ENCODE measurements around the gene GCH1. TPM values are rescaled to one million over a fixed set of nuclear protein-coding genes. Genes with fewer than 3 reads are reported as not detected.
"Not testable (repeated sequence)": the region's sequence is repeated elsewhere in the genome, so short reads cannot be mapped to it uniquely, and the experiment has no call there.

The GCH1 gene
- total and polyA plus RNA-seq, 2 donors = 16.4 to 22.5 TPM

DNA sequence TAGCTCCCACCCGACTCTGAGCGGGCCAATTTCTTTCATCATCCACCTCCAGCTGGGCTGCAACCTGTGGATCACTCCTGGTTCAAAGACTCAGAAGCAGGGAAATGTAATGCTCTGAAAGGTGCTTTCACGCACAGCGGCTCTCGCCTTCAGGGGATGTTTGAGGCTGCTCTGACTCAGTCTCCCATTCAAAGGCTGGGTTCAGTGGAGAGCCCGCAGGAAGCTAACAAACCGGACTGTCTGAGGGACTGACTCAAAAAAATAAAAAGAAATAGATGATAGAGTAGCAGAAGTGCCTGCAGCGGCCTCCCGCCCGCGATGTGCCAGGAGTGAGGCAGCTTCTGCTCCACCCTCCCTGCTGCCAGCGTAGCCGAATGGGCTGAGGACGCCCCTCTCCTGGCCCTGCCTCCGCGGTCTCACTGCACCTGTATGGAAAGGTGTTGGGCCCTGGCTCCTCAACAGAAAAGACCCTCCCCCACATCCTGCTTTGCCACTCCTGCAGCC is 98.0 kb downstream of the GCH1 start:
- no peaks in the 10 kb centered on the region for H3K9me3 ChIP-seq (ENCODE audit: control insufficient read depth in 2 of 2, insufficient read depth in 1 of 2, low read length in 1 of 2)
- 87% methylated on average over 16 of the region's 16 CpGs for WGBS
- H3K27me3 ChIP-seq (ENCODE audit: control insufficient read depth in 2 of 2, insufficient read depth in 1 of 2, low read length in 1 of 2) = peaks cover 0 to 7% of the 10 kb centered on the region in 2 donors
- H3K36me3 ChIP-seq (ENCODE audit: control insufficient read depth in 2 of 2, insufficient read depth in 2 of 2, low read length in 1 of 2) = no peaks in the 10 kb centered on the region
- no peak overlapping the region for H3K27ac ChIP-seq (ENCODE audit: low read depth in 1 of 2, low read length in 1 of 2)
- H3K4me3 ChIP-seq (ENCODE audit: low read length in 2 of 2) = no peak overlapping the region
- DNase-seq (ENCODE audit: low read depth in 6 of 9, low spot score in 9 of 9) = no peak
- H3K4me1 ChIP-seq (ENCODE audit: control insufficient read depth in 2 of 2, insufficient read depth in 2 of 2, low read length in 2 of 2) = peaks cover 0 to 3% of the 10 kb centered on the region in 2 donors

- H3K4me3 ChIP-seq (ENCODE audit: low read length in 2 of 2) = no peak overlapping the region
- peaks cover 0 to 3% of the 10 kb centered on the region in 2 donors for H3K4me1 ChIP-seq (ENCODE audit: control insufficient read depth in 2 of 2, insufficient read depth in 2 of 2, low read length in 2 of 2)
- no peak overlapping the region for H3K27ac ChIP-seq (ENCODE audit: low read depth in 1 of 2, low read length in 1 of 2)
- H3K9me3 ChIP-seq (ENCODE audit: control insufficient read depth in 2 of 2, insufficient read depth in 1 of 2, low read length in 1 of 2) = no peaks in the 10 kb centered on the region
- WGBS = 96% methylated on average over 13 of the region's 13 CpGs
- DNase-seq (ENCODE audit: low read depth in 6 of 9, low spot score in 9 of 9) = no peak
- H3K36me3 ChIP-seq (ENCODE audit: control insufficient read depth in 2 of 2, insufficient read depth in 2 of 2, low read length in 1 of 2) = no peaks in the 10 kb centered on the region
- H3K27me3 ChIP-seq (ENCODE audit: control insufficient read depth in 2 of 2, insufficient read depth in 1 of 2, low read length in 1 of 2) = peaks cover 0 to 7% of the 10 kb centered on the region in 2 donors
These were observed 98.6 kb downstream of the GCH1 start for GRCh38 chr14:54803926-54804537.

DNA sequence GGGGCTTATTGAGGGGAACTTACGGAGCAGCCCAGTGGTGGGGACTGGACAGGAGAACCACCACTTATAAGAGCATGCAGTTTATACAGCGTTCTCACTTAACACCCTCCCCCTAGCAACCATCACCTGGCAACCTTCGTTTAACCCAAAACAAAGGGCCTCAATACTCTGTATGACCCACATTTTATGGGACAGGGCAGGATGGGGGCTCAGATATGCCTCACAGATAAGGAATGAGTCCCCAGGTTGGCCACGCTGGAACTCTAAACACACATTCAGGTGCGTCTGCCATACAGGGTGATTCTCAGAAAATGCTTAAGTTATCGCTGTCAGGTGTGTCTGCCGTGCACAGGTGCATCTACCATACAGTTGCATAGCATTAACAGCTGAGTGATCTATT is 99.2 kb downstream of the GCH1 start:
- DNase-seq (ENCODE audit: low read depth in 6 of 9, low spot score in 9 of 9) = no peak
- peaks cover 0 to 7% of the 10 kb centered on the region in 2 donors for H3K27me3 ChIP-seq (ENCODE audit: control insufficient read depth in 2 of 2, insufficient read depth in 1 of 2, low read length in 1 of 2)

GRCh38 chr14:54801482-54801881 is 101.1 kb downstream of the GCH1 start:
- not testable (repeated sequence) for H3K9me3 ChIP-seq (ENCODE audit: control insufficient read depth in 2 of 2, insufficient read depth in 1 of 2, low read length in 1 of 2); H3K4me1 ChIP-seq (ENCODE audit: control insufficient read depth in 2 of 2, insufficient read depth in 2 of 2, low read length in 2 of 2); H3K36me3 ChIP-seq (ENCODE audit: control insufficient read depth in 2 of 2, insufficient read depth in 2 of 2, low read length in 1 of 2); H3K27ac ChIP-seq (ENCODE audit: low read depth in 1 of 2, low read length in 1 of 2); H3K27me3 ChIP-seq (ENCODE audit: control insufficient read depth in 2 of 2, insufficient read depth in 1 of 2, low read length in 1 of 2); H3K4me3 ChIP-seq (ENCODE audit: low read length in 2 of 2); DNase-seq (ENCODE audit: low read depth in 6 of 9, low spot score in 9 of 9)
- WGBS = 98% methylated on average over 2 of the region's 2 CpGs

More for the DNA sequence above, 99.2 kb downstream of the GCH1 start:
- WGBS = 89% methylated on average over 7 of the region's 7 CpGs
- Histone ChIP-seq H3K4me3 (ENCODE audit: low read length in 2 of 2) (no peak overlapping the region), H3K9me3 (ENCODE audit: control insufficient read depth in 2 of 2, insufficient read depth in 1 of 2, low read length in 1 of 2) (no peaks in the 10 kb centered on the region), H3K4me1 (ENCODE audit: control insufficient read depth in 2 of 2, insufficient read depth in 2 of 2, low read length in 2 of 2) (peaks cover 0 to 3% of the 10 kb centered on the region in 2 donors), H3K27ac (ENCODE audit: low read depth in 1 of 2, low read length in 1 of 2) (no peak overlapping the region), H3K36me3 (ENCODE audit: control insufficient read depth in 2 of 2, insufficient read depth in 2 of 2, low read length in 1 of 2) (no peaks in the 10 kb centered on the region)

- H3K9me3 ChIP-seq (ENCODE audit: control insufficient read depth in 2 of 2, insufficient read depth in 1 of 2, low read length in 1 of 2) = peaks cover 0 to 8% of the 10 kb centered on the region in 2 donors
- H3K4me3 ChIP-seq (ENCODE audit: low read length in 2 of 2) = no peak overlapping the region
- no peaks in the 10 kb centered on the region for H3K4me1 ChIP-seq (ENCODE audit: control insufficient read depth in 2 of 2, insufficient read depth in 2 of 2, low read length in 2 of 2)
- no peaks in the 10 kb centered on the region for H3K36me3 ChIP-seq (ENCODE audit: control insufficient read depth in 2 of 2, insufficient read depth in 2 of 2, low read length in 1 of 2)
- H3K27ac ChIP-seq (ENCODE audit: low read depth in 1 of 2, low read length in 1 of 2) = no peak overlapping the region
- WGBS = 98% methylated on average over 9 of the region's 9 CpGs
- no peaks in the 10 kb centered on the region for H3K27me3 ChIP-seq (ENCODE audit: control insufficient read depth in 2 of 2, insufficient read depth in 1 of 2, low read length in 1 of 2)
- no peak for DNase-seq (ENCODE audit: low read depth in 6 of 9, low spot score in 9 of 9)
These were observed 104.0 kb downstream of the GCH1 start for GRCh38 chr14:54798465-54799124.

DNA sequence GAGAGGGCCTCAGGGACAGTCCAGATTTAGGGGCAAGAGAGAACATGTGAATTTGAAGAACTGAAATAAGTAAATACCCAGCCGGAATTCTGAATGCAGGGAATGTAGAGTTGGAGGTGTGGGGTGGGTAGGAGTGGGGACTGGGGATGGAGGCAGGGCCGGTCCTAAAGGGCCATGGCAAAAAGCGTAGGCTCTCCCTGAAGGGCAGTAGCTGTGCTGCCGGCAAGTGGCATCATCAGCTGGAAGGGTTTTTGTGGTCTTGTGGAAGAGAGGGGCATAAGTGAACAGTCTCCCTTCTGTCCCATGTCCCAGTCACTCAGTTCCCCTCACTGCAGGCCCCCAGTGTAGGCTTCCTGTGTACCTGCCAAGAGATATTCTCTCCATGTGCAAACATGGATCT is 104.6 kb downstream of the GCH1 start:
- Histone ChIP-seq H3K4me1 (ENCODE audit: control insufficient read depth in 2 of 2, insufficient read depth in 2 of 2, low read length in 2 of 2) (no peaks in the 10 kb centered on the region), H3K27ac (ENCODE audit: low read depth in 1 of 2, low read length in 1 of 2) (no peak overlapping the region), H3K27me3 (ENCODE audit: control insufficient read depth in 2 of 2, insufficient read depth in 1 of 2, low read length in 1 of 2) (no peaks in the 10 kb centered on the region), H3K4me3 (ENCODE audit: low read length in 2 of 2) (no peak overlapping the region), H3K9me3 (ENCODE audit: control insufficient read depth in 2 of 2, insufficient read depth in 1 of 2, low read length in 1 of 2) (peaks cover 0 to 8% of the 10 kb centered on the region in 2 donors), H3K36me3 (ENCODE audit: control insufficient read depth in 2 of 2, insufficient read depth in 2 of 2, low read length in 1 of 2) (no peaks in the 10 kb centered on the region)
- WGBS = 69% methylated on average over 4 of the region's 4 CpGs
- DNase-seq (ENCODE audit: low read depth in 6 of 9, low spot score in 9 of 9) = no peak

DNA sequence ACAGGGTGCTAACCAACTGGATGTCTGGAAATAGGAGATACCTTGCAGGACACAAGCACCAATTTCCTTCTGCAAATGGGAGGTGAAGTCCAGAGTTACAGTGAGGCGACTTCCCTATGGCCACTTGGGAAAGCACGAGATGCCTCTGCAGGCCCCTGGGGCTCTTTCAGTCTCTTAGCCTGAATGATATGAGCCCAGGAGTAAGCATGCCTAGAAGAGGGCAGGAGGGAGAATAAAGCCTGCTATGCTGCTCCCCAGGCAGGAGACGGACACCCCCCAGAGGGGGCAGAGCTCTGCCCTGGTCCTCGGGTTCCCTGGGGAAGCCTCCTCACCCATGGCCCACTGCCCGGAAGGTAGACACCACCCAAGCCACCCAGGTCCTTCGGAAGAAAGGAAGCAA is 105.1 kb downstream of the GCH1 start:
- WGBS = 96% methylated on average over 6 of the region's 6 CpGs
- Histone ChIP-seq H3K9me3 (ENCODE audit: control insufficient read depth in 2 of 2, insufficient read depth in 1 of 2, low read length in 1 of 2) (peaks cover 0 to 8% of the 10 kb centered on the region in 2 donors), H3K4me1 (ENCODE audit: control insufficient read depth in 2 of 2, insufficient read depth in 2 of 2, low read length in 2 of 2) (no peaks in the 10 kb centered on the region), H3K27ac (ENCODE audit: low read depth in 1 of 2, low read length in 1 of 2) (no peak overlapping the region), H3K27me3 (ENCODE audit: control insufficient read depth in 2 of 2, insufficient read depth in 1 of 2, low read length in 1 of 2) (no peaks in the 10 kb centered on the region), H3K4me3 (ENCODE audit: low read length in 2 of 2) (no peak overlapping the region), H3K36me3 (ENCODE audit: control insufficient read depth in 2 of 2, insufficient read depth in 2 of 2, low read length in 1 of 2) (no peaks in the 10 kb centered on the region)
- no peak for DNase-seq (ENCODE audit: low read depth in 6 of 9, low spot score in 9 of 9)

- Histone ChIP-seq H3K36me3 (ENCODE audit: control insufficient read depth in 2 of 2, insufficient read depth in 2 of 2, low read length in 1 of 2) (no peaks in the 10 kb centered on the region), H3K4me3 (ENCODE audit: low read length in 2 of 2) (no peak overlapping the region), H3K27ac (ENCODE audit: low read depth in 1 of 2, low read length in 1 of 2) (no peak overlapping the region), H3K27me3 (ENCODE audit: control insufficient read depth in 2 of 2, insufficient read depth in 1 of 2, low read length in 1 of 2) (no peaks in the 10 kb centered on the region), H3K9me3 (ENCODE audit: control insufficient read depth in 2 of 2, insufficient read depth in 1 of 2, low read length in 1 of 2) (peaks cover 0 to 8% of the 10 kb centered on the region in 2 donors), H3K4me1 (ENCODE audit: control insufficient read depth in 2 of 2, insufficient read depth in 2 of 2, low read length in 2 of 2) (no peaks in the 10 kb centered on the region)
- DNase-seq (ENCODE audit: low read depth in 6 of 9, low spot score in 9 of 9) = no peak
These were observed 105.7 kb downstream of the GCH1 start for GRCh38 chr14:54796961-54797360.

GRCh38 chr14:54794796-54795195 is 107.8 kb downstream of the GCH1 start:
- no peak for DNase-seq (ENCODE audit: low read depth in 6 of 9, low spot score in 9 of 9)

More at GRCh38 chr14:54794796-54795195, 107.8 kb downstream of the GCH1 start:
- H3K4me3 ChIP-seq (ENCODE audit: low read length in 2 of 2) = no peak overlapping the region
- no peaks in the 10 kb centered on the region for H3K36me3 ChIP-seq (ENCODE audit: control insufficient read depth in 2 of 2, insufficient read depth in 2 of 2, low read length in 1 of 2)
- no peaks in the 10 kb centered on the region for H3K4me1 ChIP-seq (ENCODE audit: control insufficient read depth in 2 of 2, insufficient read depth in 2 of 2, low read length in 2 of 2)
- 99% methylated on average over 3 of the region's 3 CpGs for WGBS
- H3K27me3 ChIP-seq (ENCODE audit: control insufficient read depth in 2 of 2, insufficient read depth in 1 of 2, low read length in 1 of 2) = no peaks in the 10 kb centered on the region
- H3K9me3 ChIP-seq (ENCODE audit: control insufficient read depth in 2 of 2, insufficient read depth in 1 of 2, low read length in 1 of 2) = peaks cover 0 to 8% of the 10 kb centered on the region in 2 donors
- H3K27ac ChIP-seq (ENCODE audit: low read depth in 1 of 2, low read length in 1 of 2) = no peak overlapping the region
